Measurements from ENCODE around the gene SFSWAP. TPM values are rescaled to one million over a fixed set of nuclear protein-coding genes. Genes with fewer than 3 reads are reported as not detected.
A peak's percentile ranks its signal among the peaks of the same experiment; 100 is the strongest.

SFSWAP gene
- total RNA-seq, 1 donor from 2014 or later, result 46.9 TPM

DNA sequence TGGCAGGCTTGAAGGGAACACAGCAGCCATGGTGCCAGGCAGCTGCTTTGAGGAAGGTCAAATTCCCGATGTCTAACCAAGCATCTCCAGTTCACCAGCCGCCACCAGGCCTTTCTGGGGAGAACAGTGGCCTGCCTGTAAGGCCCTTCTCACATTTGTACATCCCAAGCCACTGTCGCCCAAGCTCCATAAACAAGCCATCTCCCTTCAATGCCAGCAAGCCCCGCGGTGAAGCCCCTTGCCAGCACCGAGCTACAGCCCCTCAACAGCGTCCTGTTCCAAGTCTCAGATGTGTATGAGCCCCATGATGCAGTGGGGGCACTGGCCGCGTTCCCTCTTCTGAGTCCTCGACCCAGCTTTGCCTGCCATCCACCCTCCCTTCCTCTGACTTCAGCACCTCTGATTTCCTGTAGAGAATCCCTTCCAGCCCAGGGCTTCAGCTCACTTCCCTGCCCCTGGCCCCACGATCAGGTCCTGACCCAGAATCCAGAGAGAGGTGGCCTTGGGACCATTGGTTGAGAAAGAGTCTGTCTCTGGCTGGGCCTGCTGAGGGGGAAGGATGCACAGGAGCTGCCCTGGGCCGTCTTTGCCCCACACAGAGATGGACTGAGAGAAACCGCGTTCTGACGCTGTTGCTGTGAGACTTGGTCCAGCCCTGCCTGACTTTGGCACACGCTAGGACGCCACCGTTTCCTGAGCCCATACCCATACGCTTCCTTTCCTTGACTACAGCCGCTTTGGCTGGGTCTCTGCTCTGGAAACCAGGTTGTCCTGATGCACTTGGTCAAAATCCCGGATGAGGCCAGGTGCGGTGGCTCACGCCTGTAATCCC, 115.4 kb downstream of the SFSWAP start:
- peaks cover 47% of the 10 kb centered on the region for H3K27me3 ChIP-seq (ENCODE audit: low read depth)

DNA sequence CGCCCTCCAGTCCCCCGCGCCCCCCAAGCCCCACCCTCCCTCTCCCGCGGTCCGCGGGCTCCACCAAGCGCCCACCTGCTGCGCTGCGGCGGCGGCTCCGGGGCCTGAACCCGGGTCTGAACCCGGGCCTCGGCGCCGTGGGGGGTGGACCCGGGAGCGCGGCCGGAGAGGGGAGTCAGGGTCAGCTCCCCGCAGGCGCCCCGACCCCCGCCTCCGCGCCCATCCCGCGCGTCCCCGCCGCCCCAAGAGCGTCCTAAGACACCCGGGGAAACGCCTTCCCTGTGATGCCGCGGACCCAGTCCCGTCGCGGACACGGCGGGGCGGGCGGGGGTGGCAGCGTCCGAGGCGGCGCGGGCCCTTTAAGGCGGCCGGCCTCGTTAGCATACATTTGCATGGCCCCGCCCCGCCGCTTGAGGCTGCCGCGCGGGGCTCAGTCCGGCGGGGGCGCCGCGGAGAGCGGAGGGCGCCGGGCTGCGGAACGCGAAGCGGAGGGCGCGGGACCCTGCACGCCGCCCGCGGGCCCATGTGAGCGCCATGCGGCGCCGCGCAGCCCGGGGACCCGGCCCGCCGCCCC, 117.2 kb downstream of the SFSWAP start, which contains the start of gene MMP17:
MMP17 (plus strand) TSS at position 433 of the 574 bp plus-strand sequence; CDS start at position 535, 102 bp downstream.
- Histone ChIP-seq H3K9me3 (no peaks in the 10 kb centered on the region), H3K27me3 (ENCODE audit: low read depth) (peaks cover 55% of the 10 kb centered on the region), H3K4me3 (peak within 1 kb of the TSS; percentile 57), H3K27ac (no peak within 1 kb of the TSS), H3K4me1 (peaks cover 38% of the 10 kb centered on the region), H3K36me3 (no peaks in the 10 kb centered on the region)
- intact Hi-C loops (cut with DNase I), result no loop called here
- peak in 1 of 2 donors; percentile 14 for ATAC-seq
- no peak for DNase-seq
- TF ChIP-seq, protein P1, sequence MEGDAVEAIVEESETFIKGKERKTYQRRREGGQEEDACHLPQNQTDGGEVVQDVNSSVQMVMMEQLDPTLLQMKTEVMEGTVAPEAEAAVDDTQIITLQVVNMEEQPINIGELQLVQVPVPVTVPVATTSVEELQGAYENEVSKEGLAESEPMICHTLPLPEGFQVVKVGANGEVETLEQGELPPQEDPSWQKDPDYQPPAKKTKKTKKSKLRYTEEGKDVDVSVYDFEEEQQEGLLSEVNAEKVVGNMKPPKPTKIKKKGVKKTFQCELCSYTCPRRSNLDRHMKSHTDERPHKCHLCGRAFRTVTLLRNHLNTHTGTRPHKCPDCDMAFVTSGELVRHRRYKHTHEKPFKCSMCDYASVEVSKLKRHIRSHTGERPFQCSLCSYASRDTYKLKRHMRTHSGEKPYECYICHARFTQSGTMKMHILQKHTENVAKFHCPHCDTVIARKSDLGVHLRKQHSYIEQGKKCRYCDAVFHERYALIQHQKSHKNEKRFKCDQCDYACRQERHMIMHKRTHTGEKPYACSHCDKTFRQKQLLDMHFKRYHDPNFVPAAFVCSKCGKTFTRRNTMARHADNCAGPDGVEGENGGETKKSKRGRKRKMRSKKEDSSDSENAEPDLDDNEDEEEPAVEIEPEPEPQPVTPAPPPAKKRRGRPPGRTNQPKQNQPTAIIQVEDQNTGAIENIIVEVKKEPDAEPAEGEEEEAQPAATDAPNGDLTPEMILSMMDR (IDR thresholded peaks at IDR 0.05), result no peak

More for the DNA sequence above, 115.4 kb downstream of the SFSWAP start:
- H3K9me3 ChIP-seq, result no peaks in the 10 kb centered on the region
- no peak overlapping the region for H3K4me3 ChIP-seq
- TF ChIP-seq, protein P1 (IDR thresholded peaks at IDR 0.05), result no peak
- peaks cover 35% of the 10 kb centered on the region for H3K4me1 ChIP-seq
- ATAC-seq (no peak), DNase-seq (no peak)
- H3K36me3 ChIP-seq, result no peaks in the 10 kb centered on the region
- intact Hi-C loops (cut with DNase I), result no loop called here
- no peak overlapping the region for H3K27ac ChIP-seq

DNA sequence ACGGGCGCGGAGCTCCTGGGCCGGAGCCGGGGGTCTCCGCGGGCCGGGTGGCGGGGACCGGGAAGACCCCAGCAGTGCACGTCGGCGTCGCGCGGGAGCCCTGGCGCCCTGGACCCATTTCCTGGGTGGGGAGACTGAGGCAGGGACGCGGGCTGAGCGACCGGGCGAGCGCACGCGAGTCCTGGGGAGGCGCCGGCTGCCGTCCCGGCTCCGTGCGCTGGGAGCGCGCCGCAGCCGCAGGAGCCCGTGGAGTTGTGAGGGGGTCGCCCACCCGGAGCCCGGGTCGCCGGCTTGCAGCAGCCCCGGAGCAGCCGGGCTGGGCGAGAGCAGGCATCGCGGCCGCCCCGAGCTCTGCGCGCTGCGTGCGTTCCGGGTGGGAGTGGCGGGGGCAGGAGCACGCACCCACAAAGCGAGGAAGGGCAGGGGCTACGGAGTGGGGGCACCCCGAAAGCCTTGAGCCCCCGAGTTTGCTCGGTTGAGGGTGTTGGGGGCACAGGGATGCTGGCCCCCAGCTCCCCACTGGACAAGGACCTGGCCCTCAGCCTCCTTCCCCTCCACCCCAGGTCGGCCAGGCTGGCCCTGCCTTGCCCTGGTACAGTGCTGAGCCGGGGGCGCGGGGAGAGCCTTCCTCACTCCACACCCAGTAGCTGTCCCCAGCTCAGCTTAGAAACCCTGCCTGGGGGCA, 117.9 kb downstream of the SFSWAP start:
- peaks cover 63% of the 10 kb centered on the region for H3K27me3 ChIP-seq (ENCODE audit: low read depth)
- DNase-seq (no peak), ATAC-seq (peak; percentile 33 to 38)
- H3K4me1 ChIP-seq, result peaks cover 38% of the 10 kb centered on the region
- H3K27ac ChIP-seq, result no peak overlapping the region
- peak overlapping the region; percentile 57 for H3K4me3 ChIP-seq
- TF ChIP-seq, protein P1 (IDR thresholded peaks at IDR 0.05), result no peak
- no peaks in the 10 kb centered on the region for H3K36me3 ChIP-seq
- H3K9me3 ChIP-seq, result no peaks in the 10 kb centered on the region
- intact Hi-C loops (cut with DNase I), result no loop called here

DNA sequence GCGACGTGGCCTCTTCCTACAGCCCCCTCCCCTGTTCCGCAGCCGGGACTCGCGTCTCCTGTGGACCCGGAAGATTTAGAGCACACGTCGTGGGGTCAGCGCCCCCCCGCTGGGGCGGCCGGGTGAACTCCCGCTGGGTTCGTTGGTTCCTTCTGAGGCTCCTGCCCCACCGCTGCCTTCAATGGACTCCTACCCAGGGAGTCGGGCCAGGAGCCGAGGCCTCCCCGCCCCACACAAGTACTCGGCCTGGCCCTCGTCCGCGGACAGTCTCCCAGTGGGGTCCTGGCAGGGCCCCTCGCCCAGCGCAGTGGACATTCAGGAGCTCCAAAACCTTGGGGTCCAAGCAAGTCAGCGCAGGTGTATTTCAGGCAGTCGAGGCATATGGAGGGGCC, 118.5 kb downstream of the SFSWAP start:
- Histone ChIP-seq H3K4me3 (peak overlapping the region; percentile 57), H3K4me1 (peaks cover 38% of the 10 kb centered on the region), H3K27me3 (ENCODE audit: low read depth) (peaks cover 68% of the 10 kb centered on the region), H3K36me3 (no peaks in the 10 kb centered on the region), H3K27ac (no peak overlapping the region), H3K9me3 (no peaks in the 10 kb centered on the region)
- intact Hi-C loops (cut with DNase I), result no loop called here
- DNase-seq (no peak), ATAC-seq (peak; percentile 11 to 20)
- TF ChIP-seq, protein P1 (IDR thresholded peaks at IDR 0.05), result no peak

DNA sequence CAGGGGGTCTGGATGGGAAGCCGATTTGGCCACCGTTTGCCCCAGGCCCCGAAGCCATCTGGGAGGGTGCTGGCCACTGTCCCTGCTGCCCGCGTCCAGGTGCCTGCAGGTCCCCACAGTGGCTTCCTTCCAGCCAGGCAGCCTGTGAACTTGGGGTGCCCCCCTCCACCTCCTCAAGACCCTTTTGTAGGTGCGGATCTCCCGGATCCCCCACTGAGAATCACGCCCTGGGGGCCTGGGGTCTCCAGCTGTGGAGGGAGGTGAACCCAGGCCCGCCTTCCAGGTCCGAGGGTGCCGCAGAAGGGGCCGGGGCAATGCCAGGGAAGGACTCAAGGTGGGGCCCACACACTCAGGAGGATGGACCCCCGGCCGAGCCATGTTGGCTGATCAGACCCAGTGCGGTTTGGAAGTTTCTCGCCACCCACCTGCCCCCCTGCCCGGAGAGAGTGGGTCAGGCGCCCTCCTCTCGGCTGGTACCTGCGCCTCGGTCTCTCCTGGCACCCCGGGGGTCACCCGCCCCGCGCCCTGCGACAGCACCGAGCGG, 119.0 kb downstream of the SFSWAP start:
- TF ChIP-seq, protein P1 (IDR thresholded peaks at IDR 0.05), result no peak
- peak overlapping the region; percentile 57 for H3K4me3 ChIP-seq
- no peaks in the 10 kb centered on the region for H3K36me3 ChIP-seq
- peak overlapping the region; percentile 31 for H3K27ac ChIP-seq
- ATAC-seq (peak; percentile 1 to 14), DNase-seq (no peak)
- H3K27me3 ChIP-seq (ENCODE audit: low read depth), result peaks cover 73% of the 10 kb centered on the region
- no peaks in the 10 kb centered on the region for H3K9me3 ChIP-seq
- peaks cover 38% of the 10 kb centered on the region for H3K4me1 ChIP-seq
- intact Hi-C loops (cut with DNase I), result no loop called here
